Kasumi-1 (cell line): ENCODE results near the gene RCE1.

Source experiments
- DNase-seq, 2 experiments: peaks; one replicate each; lab custom pipeline; 2025; lab: John Stamatoyannopoulos, UW

The RCE1 gene

GRCh38 chr11:66869567-66869870, 26.3 kb downstream of the RCE1 start:
- no peak for DNase-seq

DNA sequence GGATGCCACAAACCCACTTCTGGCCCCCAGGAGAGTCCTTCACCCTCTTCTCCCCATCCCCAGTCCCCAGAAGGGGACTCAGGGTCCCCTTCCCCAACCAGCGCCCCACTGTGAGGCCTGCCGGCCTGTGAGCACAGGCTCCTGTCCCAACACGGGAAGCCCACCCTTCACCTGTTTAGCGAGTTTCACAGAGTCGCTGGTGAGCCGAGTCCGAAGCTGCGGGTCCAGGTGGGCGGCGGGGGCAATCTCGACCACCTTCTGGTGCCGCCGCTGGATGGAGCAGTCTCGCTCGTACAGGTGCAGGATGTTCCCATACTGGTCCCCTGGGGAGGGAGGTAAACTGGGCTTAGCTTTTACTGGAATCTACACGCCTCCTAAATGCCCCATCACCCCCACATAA, 26.9 kb downstream of the RCE1 start:
- DNase-seq = no peak

DNA sequence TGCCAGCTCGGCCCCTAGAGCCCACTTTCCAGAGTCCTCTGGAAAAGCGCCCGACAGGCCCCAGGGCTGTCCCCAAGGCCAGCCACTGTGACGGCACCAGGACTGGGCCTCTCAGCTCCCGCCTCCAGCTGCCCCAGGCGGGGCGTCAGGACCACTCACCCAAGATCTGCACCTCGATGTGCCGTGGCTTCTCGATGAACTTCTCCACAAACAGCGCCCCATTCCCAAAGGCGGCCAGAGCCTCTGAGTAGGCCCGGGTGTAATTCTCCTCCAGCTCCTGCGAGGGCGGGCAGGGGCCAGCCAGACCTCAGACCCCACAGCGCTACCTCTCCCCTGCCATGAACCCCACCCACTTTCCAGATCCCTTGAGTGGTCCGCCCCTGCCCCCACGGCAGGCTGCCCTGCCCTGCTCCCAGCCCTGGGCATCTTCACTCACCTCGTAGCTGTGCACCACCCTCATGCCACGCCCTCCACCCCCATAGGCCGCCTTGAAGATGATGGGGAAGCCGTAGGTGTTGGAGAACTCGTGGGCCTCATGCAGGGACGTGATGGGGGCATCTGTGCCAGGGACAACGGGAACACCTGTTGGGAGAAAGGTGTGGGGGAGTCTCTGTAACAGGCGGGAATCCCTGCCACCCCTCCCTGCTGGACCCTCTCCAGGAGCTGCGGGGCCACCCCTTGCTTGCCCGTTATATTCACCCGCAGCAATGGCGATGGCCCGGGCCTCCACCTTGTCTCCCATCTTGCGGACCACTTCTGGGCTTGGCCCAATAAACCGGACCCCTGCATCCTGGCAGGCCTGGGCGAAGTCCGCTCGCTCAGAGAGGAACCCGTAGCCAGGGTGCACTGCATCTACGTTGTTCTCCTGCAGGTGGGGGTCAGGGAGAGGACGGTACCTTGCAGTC, 27.6 kb downstream of the RCE1 start:
- no peak for DNase-seq

- no peak for DNase-seq
These were observed 28.3 kb downstream of the RCE1 start for GRCh38 chr11:66871521-66871901.

GRCh38 chr11:66874232-66874631, 31.0 kb downstream of the RCE1 start:
- DNase-seq = no peak

DNA sequence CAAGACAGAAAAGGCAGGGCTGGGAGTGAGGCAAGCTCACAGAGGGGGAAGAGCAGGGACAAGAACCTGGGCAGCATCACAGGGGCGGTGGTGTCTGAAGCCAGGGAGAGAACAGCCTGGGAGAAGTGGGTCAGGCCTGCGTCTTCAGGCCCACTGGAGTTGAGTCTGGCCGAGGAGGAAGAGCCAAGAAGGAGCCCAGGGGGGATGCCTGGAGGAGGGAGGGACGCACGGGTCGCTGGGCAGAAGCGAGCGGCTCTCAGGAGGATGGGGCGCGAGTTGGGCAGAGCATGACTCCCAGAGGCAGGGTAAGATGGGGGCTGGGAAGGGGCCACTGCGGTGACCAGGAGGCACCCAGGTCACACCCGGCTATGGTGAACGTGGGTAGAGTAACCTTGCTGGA, 32.1 kb downstream of the RCE1 start:
- DNase-seq = no peak

DNA sequence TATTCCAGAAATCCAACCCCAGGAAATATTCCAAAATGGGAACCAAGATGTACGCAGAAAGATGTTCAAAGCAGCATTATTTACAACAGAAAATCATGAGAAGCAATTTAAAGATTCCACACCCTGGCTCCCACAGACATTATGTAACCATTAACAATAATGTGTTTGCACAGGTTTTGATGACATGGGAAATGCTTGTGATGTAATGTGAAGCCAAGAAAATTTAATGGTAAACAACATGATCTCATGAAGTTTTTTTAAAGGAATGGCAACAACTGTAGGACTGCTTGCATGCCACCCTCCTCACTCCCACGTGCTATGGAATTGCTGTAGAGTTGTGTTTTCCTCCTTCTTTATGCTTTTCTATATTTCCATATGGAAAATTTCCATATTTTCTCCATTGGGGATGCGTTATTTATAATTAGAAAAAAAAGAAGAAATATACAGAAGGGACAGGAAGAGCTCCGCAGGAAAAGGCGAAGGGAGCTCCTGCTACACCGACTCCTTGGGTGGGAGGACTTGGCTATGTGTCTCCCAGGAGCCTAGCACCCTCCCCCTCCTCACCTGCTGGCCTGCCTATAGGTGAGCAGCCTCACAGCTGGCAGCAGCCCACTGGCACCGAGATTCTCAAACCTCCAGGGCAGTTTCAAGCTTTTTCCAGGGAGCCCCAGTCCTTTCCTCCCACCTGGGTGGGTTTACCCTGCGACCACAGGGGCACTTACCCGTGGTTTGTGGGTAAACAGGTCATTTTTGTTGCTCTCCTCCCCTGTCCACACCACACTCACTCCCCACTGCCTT, 34.5 kb downstream of the RCE1 start:
- no peak for DNase-seq

- DNase-seq = no peak
These were observed 35.2 kb downstream of the RCE1 start for GRCh38 chr11:66878474-66878873.

DNA sequence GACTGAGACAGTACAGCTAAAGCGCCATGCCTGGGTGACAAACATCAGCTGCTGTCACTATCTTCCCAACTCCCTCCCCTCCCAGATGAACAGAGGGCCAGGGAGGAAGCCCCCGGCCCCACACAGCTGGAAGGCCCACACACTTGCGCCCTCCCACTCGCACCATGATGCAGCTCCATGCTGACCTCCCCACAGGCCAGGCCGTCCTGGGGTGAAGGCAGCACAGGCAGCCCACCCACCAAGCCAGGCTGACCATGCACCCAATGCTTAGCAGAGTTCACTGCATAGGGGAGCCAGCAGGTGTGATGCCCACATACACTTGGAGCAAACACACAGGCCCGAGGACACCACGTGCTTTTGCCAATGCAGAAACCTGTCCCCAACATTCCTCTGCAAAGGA, 35.8 kb downstream of the RCE1 start:
- DNase-seq = no peak

- no peak for DNase-seq
These were observed 36.3 kb downstream of the RCE1 start for GRCh38 chr11:66879583-66879982.

GRCh38 chr11:66879999-66880398, 36.8 kb downstream of the RCE1 start:
- no peak for DNase-seq

DNA sequence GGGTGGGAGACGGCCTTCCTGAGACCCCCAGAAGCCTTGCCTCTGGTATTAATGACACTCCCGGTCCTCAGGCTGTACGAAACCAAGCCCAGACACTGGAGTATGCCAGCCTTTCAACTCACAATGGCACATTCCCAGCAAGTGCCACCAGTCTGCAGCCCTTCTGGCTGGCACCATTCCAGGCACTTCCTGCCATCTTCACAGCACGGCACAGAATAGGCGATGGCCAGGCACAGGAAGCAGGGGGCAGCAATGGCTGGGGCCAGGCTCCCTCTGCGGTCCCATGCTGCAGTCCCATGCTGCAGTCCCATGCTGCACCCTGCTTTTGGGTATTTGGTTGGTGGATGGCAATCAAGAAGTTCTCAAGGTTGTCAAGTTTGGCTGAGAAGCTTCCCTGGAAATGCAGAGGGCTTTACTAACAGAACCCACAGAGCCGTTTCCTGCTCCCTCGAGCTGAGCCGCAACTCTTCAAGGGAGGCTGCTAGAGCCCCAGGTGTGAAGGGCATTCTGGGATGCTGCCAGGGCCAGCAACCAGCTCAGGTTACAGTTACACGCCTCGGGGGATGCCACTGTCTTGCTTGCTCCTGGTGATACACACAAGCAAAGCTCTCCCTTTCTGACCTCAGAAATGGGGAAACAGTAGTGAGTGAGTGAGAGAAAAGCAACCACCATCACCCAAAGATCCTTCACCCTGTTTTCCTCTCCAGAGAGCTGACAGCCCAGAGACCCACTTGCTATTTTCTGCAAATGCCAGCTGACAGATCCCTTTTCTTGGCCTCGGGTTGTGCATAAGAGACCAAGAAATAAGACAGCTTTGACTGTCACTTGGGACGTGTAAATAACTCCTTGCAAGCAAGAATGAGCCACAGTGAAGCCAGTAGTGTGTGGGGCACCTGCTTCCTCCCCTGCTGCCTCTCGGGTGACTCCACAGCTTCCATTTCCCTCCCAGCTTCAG, 37.5 kb downstream of the RCE1 start:
- peak; percentile 45 to 57 for DNase-seq

GRCh38 chr11:66881451-66881835, 38.2 kb downstream of the RCE1 start:
- no peak for DNase-seq

GRCh38 chr11:66881927-66882452, 38.7 kb downstream of the RCE1 start:
- DNase-seq = no peak

GRCh38 chr11:66882561-66883015, 39.3 kb downstream of the RCE1 start:
- no peak for DNase-seq

DNA sequence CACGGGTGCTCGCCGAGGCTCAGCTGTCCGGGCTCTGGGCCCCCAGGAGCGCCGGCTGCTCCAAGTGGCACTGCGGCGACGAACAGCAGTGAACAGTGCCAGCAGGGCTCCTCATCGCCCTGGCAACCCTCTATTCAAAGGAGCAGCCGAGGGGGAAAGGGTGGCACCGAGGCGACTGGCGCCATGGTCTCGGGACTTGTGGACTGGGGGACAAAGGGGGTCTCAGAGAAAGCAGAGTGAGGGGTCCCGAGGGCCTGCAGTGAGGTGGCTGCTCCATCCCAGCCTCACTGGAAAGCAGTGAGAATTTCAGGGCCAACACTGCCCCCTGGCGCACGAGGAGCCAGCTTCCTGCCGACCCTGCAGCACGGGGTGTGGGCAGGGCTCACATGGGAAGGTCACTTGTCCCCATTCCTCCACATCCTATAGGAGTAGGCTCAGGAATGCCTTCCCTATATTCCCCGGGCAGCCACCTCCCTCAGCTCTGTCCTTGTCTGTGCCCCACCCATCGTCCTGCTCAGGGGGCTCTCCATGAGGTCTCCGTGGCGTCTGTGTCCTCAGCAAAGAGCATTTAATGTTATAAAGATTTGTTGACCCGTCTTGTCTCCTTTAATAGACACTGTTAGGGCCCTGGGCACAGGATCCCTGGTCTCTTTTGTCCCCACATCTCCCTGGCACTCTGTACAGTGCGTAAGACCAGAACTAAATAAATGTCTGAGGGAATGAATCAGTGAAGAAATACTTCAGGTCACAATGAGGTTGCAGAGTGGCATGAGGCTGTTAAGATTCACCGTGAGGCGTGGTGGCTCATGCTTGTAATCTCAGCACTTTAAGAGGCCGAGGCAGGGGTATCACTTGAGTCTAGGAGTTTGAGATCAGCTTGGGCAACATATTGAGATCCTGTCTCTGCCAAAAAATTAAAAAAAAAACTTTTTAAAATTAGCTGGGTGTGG, 40.0 kb downstream of the RCE1 start:
- DNase-seq = peak; percentile 20 to 42

- no peak for DNase-seq
These were observed 41.2 kb downstream of the RCE1 start for GRCh38 chr11:66884443-66884842.

- DNase-seq = no peak
These were observed 42.2 kb downstream of the RCE1 start for GRCh38 chr11:66885469-66885868.

GRCh38 chr11:66885950-66886440, 42.8 kb downstream of the RCE1 start:
- DNase-seq = no peak

- DNase-seq = no peak
These were observed 43.5 kb downstream of the RCE1 start for GRCh38 chr11:66886671-66887221.
